Measurements from ENCODE around the gene RGMB.

GRCh38 chr5:98779264-98779877 is 5.9 kb downstream of the RGMB start:
- no peak for TF ChIP-seq CTCF (IDR thresholded peaks at IDR 0.05; ENCODE audit: poor library complexity, severe bottlenecking)
- TF ChIP-seq POLR2AphosphoS5 (IDR thresholded peaks at IDR 0.05) = no peak
